GM12878 (cell line): ENCODE data around the gene TSPAN5. TPM values are rescaled to one million over a fixed set of nuclear protein-coding genes. Genes with fewer than 3 reads are reported as not detected.

ENCODE experiments used
- ATAC-seq: fragments of 200-7000 bp; cut with Tn5 transposase; 3 replicates; pipeline ENCODE4 v1.9.1; 2020; ENCODE audit warnings: mild to moderate bottlenecking, moderate library complexity
- BruUV-seq: library from RNA; stranded (reverse); fragments of 400-500 nt; replicated peaks from 2 replicates; lab custom pipeline; 2021; lab: Mats Ljungman, UMichigan
- CTCF ChIA-PET: fragments of 300-600 bp; sonication (Branson Sonifier 250); formaldehyde crosslinking; extraction: SDS; loops from one replicate; lab custom pipeline; 2021; ENCODE audit warnings: inconsistent platforms; lab: Yijun Ruan, JAX
- POLR2A ChIA-PET: fragments of 350-600 bp; formaldehyde crosslinking; extraction: SDS; loops from one replicate; lab custom pipeline; 2021; ENCODE audit warnings: inconsistent platforms; lab: Charles Lee
- RAD21 ChIA-PET: fragments of 300-600 bp; sonication (Branson Sonifier 250); formaldehyde crosslinking; loops from one replicate; lab custom pipeline; 2023; ENCODE audit warnings: antibody characterized with exemption; ENCODE audit not compliant: unreplicated experiment; lab: Charles Lee
- SMC1A ChIA-PET: fragments of 300-600 bp; sonication (Branson Sonifier 250); formaldehyde crosslinking; loops from one replicate; lab custom pipeline; 2023; ENCODE audit not compliant: unreplicated experiment, uncharacterized antibody; lab: Charles Lee
- DNase-seq: peaks from one replicate; pipeline ENCODE4 v3.0.0-alpha.2; 2011; ENCODE audit warnings: low read depth, low spot score
- FAIRE-seq: peaks from 3 replicates; lab custom pipeline; 2011; peaks lifted over from hg19 to GRCh38; lab: Jason Lieb, UNC
- H2AFZ ChIP-seq: 2 replicates; pipeline ENCODE4 v1.6.0; 2011; ENCODE audit warnings: low read depth, low read length, control low read depth; ENCODE audit not compliant: control insufficient read depth
- H3K27ac ChIP-seq: 2 replicates; pipeline ENCODE4 v1.5.1; 2011; ENCODE audit warnings: control low read depth; ENCODE audit not compliant: control insufficient read depth, insufficient read depth
- H3K27me3 ChIP-seq, 2 experiments: replicated peaks in 1 of 2; 2 replicates each; pipeline versions ENCODE4 v1.6.0 to v1.6.1; 2011; ENCODE audit warnings: low read length in 1 of 2; ENCODE audit not compliant: control insufficient read depth in 2 of 2, insufficient read depth in 2 of 2
- H3K36me3 ChIP-seq, 2 experiments: 2 replicates each; pipeline ENCODE4 v1.5.1; 2011; ENCODE audit warnings: low read length in 1 of 2; ENCODE audit not compliant: control insufficient read depth in 2 of 2, insufficient read depth in 2 of 2
- H3K4me1 ChIP-seq: 2 replicates; pipeline ENCODE4 v1.6.1; 2011; ENCODE audit warnings: mild to moderate bottlenecking, low read length, moderate library complexity, mixed read lengths; ENCODE audit not compliant: control insufficient read depth, insufficient read depth
- H3K4me2 ChIP-seq: 2 replicates; pipeline ENCODE4 v1.6.0; 2011; ENCODE audit warnings: control low read depth; ENCODE audit not compliant: control insufficient read depth, insufficient read depth
- H3K4me3 ChIP-seq: fragments of 200-600 bp; sonication (generic); 2 replicates; pipeline ENCODE4 v1.5.1; 2016
- H3K79me2 ChIP-seq: 2 replicates; pipeline ENCODE4 v1.6.0; 2011; ENCODE audit warnings: low read length; ENCODE audit not compliant: control insufficient read depth, insufficient read depth
- H3K9ac ChIP-seq: 2 replicates; pipeline ENCODE4 v1.8.0; 2011; ENCODE audit warnings: low read length, control low read depth, mixed read lengths; ENCODE audit not compliant: control insufficient read depth, insufficient read depth
- H3K9me3 ChIP-seq: replicated peaks from 3 replicates; pipeline ENCODE4 v1.5.1; 2011; ENCODE audit warnings: mild to moderate bottlenecking, low read length; ENCODE audit not compliant: control insufficient read depth, insufficient read depth
- H4K20me1 ChIP-seq: 2 replicates; pipeline ENCODE4 v1.6.0; 2011; ENCODE audit not compliant: control insufficient read depth, insufficient read depth
- HCFC1 ChIP-seq: fragments of 150-350 bp; IDR thresholded peaks from 2 replicates; pipeline ENCODE4 v1.6.1; 2014; ENCODE audit warnings: low read length
- PAX5 ChIP-seq: IDR thresholded peaks from 2 replicates; pipeline ENCODE4 v1.6.1; 2011; ENCODE audit warnings: low read depth, low read length, borderline replicate concordance
- POU2F2 ChIP-seq: IDR thresholded peaks from 3 replicates; pipeline ENCODE4 v1.6.1; 2011; ENCODE audit warnings: low read depth, mild to moderate bottlenecking, low read length, borderline replicate concordance
- TCF7 ChIP-seq: IDR thresholded peaks from 2 replicates; pipeline ENCODE4 v1.6.1; 2014; ENCODE audit warnings: antibody characterized with exemption, borderline replicate concordance
- WGBS: methylation state at CpG from one replicate; pipeline ENCODE4 v1.1.6; 2016; ENCODE audit warnings: low lambda C conversion rate; ENCODE audit not compliant: insufficient replicate concordance, insufficient coverage; ENCODE audit errors: missing lambda C conversion rate; 5-methylcytosine and 5-hydroxymethylcytosine counted together
- in situ Hi-C: fragments of 300-500 bp; cut with MboI; formaldehyde crosslinking; loops from 9 replicates; pipeline ENCODE4 v1.14.3; 2018; ENCODE audit warnings: mixed read lengths
- intact Hi-C: fragments of 100-400 bp; cut with micrococcal nuclease; formaldehyde crosslinking; loops from one replicate; pipeline ENCODE4 v1.14.2; 2022; ENCODE audit not compliant: unreplicated experiment
- polyA plus RNA-seq, 11 experiments: library from polyadenylated mRNA; depleted of rRNA in 4 of 11; unstranded in 6 of 11; stranded (reverse) in 5 of 11; fragments of >200 nt; fragmentation: Nextera tagmentation in 4 of 11; fragmentation: Illumina TruSeq in 1 of 11; extraction: Ambion mirVana in 4 of 11; extraction: Trizol in 1 of 11; gene quantifications; 1 replicate in 1 of 11; 2 replicates in 10 of 11; pipeline versions ENCODE4 v1.2.1 to v1.2.3, GENCODE V29; 2011 to 2016; ENCODE audit warnings: inconsistent platforms in 2 of 11, missing spikeins in 2 of 11, low read depth in 1 of 11
- total RNA-seq, 4 experiments: library from RNA; depleted of rRNA in 3 of 4; stranded (reverse); fragments of >200 nt in 3 of 4; fragmentation: Illumina TruSeq in 1 of 4; extraction: Trizol in 1 of 4; gene quantifications; 2 replicates each; pipeline versions ENCODE4 v1.2.1 to v1.2.3, GENCODE V29; 2013 to 2021

The TSPAN5 gene
- total and polyA plus RNA-seq, 10 of the 15 experiments (the other 5 are each of a cell fraction or from before 2014, with no cell fraction given): 0.09 to 8.2 (median 0.27) TPM

DNA sequence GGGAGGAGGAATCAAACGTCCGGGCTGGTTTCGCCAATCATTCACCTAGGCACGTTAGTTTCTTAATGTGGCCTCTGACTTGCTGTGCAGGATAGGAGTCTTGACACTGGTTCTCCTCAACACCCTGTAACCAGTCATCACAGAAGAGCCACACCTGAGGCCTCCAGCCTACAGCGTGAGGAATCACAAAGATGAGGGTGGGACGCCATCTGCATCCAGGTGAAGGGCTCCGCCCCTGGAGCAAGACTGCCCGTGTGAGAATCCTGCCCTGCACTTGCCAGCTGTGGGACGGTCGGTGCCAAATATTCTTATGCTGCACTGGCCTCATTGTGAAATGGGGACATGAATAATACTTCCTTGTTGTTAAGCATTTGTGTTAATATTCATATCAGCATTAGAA lies 35.7 kb upstream of the TSPAN5 start:
- intact Hi-C loops (no loop called here), in situ Hi-C loops (no loop called here)
- no peak for FAIRE-seq
- Histone ChIP-seq H3K9me3 (no peaks in the 10 kb centered on the region; the same call in 2 of the 3 replicates), H3K27me3 (peaks cover 0 to 2% of the 10 kb centered on the region in 2 experiments; a peak in 1 of 4 replicates), H3K27ac (no peak overlapping the region), H3K9ac (no peak overlapping the region), H4K20me1 (no peaks in the 10 kb centered on the region), H3K36me3 (no peaks in the 10 kb centered on the region), H2AFZ (no peak overlapping the region), H3K4me3 (no peak overlapping the region), H3K4me1 (no peaks in the 10 kb centered on the region), H3K79me2 (no peaks in the 10 kb centered on the region), H3K4me2 (no peak overlapping the region)
- POLR2A ChIA-PET: no interaction called here
- RAD21 ChIA-PET: no interaction called here
- SMC1A ChIA-PET: no interaction called here
- no peak for ATAC-seq
- DNase-seq: no peak
- WGBS: 83% methylated on average over 10 of the region's 10 CpGs
- BruUV-seq: no TSS peak
- no peak for TF ChIP-seq TCF7
- no peak for TF ChIP-seq POU2F2
- CTCF ChIA-PET: no interaction called here

GRCh38 chr4:98692411-98692810 lies 34.0 kb upstream of the TSPAN5 start:
- no peak for FAIRE-seq
- Histone ChIP-seq H3K36me3 (no peaks in the 10 kb centered on the region), H3K9ac (no peak overlapping the region), H4K20me1 (no peaks in the 10 kb centered on the region), H3K9me3 (no peaks in the 10 kb centered on the region; the same call in 2 of the 3 replicates), H3K4me1 (no peaks in the 10 kb centered on the region), H2AFZ (no peak overlapping the region), H3K27ac (no peak overlapping the region), H3K27me3 (peaks cover 0 to 2% of the 10 kb centered on the region in 2 experiments; a peak in 1 of 4 replicates), H3K79me2 (no peaks in the 10 kb centered on the region), H3K4me2 (no peak overlapping the region), H3K4me3 (no peak overlapping the region)
- in situ Hi-C loops: no loop called here
- BruUV-seq: no TSS peak
- ChIA-PET POLR2A (no interaction called here), SMC1A (interaction anchor here (0.6 kb wide), 1 partner anchor 364 kb away, joined by 4 read pairs; no protein-coding TSS in a partner anchor), RAD21 (interaction anchor here (1.1 kb wide), 1 partner anchor 229 kb away, joined by 4 read pairs; no protein-coding TSS in a partner anchor), CTCF (no interaction called here)
- TF ChIP-seq PAX5: no peak
- no peak for TF ChIP-seq HCFC1
- intact Hi-C loops: no loop called here
- no peak for DNase-seq
- 18% methylated on average over 6 of the region's 7 CpGs for WGBS
- ATAC-seq: no peak
